Mammary epithelial cell (primary cell): ENCODE data around the gene NID2.

Experiments
- EZH2 ChIP-seq: IDR thresholded peaks from 2 replicates; pipeline ENCODE4 v1.6.1; 2012; ENCODE audit warnings: low read length, inconsistent platforms, borderline replicate concordance
- TF ChIP-seq, protein P1 (sequence below), 2 donors: IDR thresholded peaks in 1 of 2; conservative IDR thresholded peaks in 1 of 2; 2 replicates each; pipeline ENCODE4 v1.5.1; 2011 to 2012; ENCODE audit warnings: inconsistent platforms in 2 of 2, low read length in 2 of 2, mild to moderate bottlenecking in 2 of 2, control low read depth in 1 of 2, low read depth in 1 of 2; ENCODE audit not compliant: insufficient read depth in 1 of 2; ENCODE audit errors: extremely low read depth in 1 of 2

DNA sequence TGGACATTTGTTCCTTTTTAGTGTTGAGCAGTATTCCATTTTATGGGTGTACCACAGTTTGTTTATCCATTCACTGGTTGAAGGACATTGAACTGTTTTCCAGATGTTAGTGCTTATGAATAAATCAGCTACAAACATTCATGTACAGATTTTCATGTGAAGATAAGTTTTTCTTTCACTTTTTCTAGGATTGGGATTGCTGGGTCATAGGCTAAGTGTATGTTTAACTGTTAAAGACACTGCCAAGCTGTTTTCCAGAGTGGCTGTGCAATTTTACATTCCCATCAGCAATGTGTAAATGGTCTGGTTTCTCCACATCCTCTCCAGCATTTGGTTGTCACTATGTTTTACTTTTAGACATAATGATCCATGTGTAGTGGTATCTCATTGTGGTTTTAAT lies 14.0 kb upstream of the NID2 start:
- no peak for TF ChIP-seq EZH2
- TF ChIP-seq, protein P1, sequence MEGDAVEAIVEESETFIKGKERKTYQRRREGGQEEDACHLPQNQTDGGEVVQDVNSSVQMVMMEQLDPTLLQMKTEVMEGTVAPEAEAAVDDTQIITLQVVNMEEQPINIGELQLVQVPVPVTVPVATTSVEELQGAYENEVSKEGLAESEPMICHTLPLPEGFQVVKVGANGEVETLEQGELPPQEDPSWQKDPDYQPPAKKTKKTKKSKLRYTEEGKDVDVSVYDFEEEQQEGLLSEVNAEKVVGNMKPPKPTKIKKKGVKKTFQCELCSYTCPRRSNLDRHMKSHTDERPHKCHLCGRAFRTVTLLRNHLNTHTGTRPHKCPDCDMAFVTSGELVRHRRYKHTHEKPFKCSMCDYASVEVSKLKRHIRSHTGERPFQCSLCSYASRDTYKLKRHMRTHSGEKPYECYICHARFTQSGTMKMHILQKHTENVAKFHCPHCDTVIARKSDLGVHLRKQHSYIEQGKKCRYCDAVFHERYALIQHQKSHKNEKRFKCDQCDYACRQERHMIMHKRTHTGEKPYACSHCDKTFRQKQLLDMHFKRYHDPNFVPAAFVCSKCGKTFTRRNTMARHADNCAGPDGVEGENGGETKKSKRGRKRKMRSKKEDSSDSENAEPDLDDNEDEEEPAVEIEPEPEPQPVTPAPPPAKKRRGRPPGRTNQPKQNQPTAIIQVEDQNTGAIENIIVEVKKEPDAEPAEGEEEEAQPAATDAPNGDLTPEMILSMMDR (conservative IDR thresholded peaks at IDR 0.05 in 1 of 2, IDR thresholded peaks at IDR 0.05 in 1 of 2; ENCODE audit: extremely low read depth in 1 of 2, insufficient read depth in 1 of 2, low read depth in 1 of 2, low read length in 2 of 2): no peak
